NB4 (cell line): Measurements from ENCODE around the gene LNX2.

Experiments used
- DNase-seq: peaks from one replicate; pipeline ENCODE4 v3.0.0; 2010; ENCODE audit warnings: low read depth
- H3K4me3 ChIP-seq: one replicate; pipeline ENCODE4 v1.5.1; 2011; ENCODE audit warnings: mild to moderate bottlenecking, low read depth, low read length, moderate library complexity
- MAX ChIP-seq: IDR thresholded peaks from 2 replicates; pipeline ENCODE4 v1.6.1; 2011; ENCODE audit warnings: low read depth, low read length
- MYC ChIP-seq: IDR thresholded peaks from 2 replicates; pipeline ENCODE4 v1.6.1; 2011; ENCODE audit warnings: low read depth, low read length
- POLR2A ChIP-seq: IDR thresholded peaks from 2 replicates; pipeline ENCODE4 v1.6.1; 2011; ENCODE audit warnings: mild to moderate bottlenecking; ENCODE audit not compliant: insufficient read length; ENCODE audit errors: extremely low read depth
- TF ChIP-seq, protein P1 (sequence below): IDR thresholded peaks from one replicate; pipeline ENCODE4 v1.5.1; 2012; ENCODE audit warnings: low read depth, low read length

Gene LNX2

GRCh38 chr13:27535546-27535945, 84.8 kb downstream of the LNX2 start:
- TF ChIP-seq POLR2A, result no peak
- TF ChIP-seq MAX, result no peak
- no peak for TF ChIP-seq MYC
- TF ChIP-seq, protein P1, sequence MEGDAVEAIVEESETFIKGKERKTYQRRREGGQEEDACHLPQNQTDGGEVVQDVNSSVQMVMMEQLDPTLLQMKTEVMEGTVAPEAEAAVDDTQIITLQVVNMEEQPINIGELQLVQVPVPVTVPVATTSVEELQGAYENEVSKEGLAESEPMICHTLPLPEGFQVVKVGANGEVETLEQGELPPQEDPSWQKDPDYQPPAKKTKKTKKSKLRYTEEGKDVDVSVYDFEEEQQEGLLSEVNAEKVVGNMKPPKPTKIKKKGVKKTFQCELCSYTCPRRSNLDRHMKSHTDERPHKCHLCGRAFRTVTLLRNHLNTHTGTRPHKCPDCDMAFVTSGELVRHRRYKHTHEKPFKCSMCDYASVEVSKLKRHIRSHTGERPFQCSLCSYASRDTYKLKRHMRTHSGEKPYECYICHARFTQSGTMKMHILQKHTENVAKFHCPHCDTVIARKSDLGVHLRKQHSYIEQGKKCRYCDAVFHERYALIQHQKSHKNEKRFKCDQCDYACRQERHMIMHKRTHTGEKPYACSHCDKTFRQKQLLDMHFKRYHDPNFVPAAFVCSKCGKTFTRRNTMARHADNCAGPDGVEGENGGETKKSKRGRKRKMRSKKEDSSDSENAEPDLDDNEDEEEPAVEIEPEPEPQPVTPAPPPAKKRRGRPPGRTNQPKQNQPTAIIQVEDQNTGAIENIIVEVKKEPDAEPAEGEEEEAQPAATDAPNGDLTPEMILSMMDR, result no peak
- no peak overlapping the region for H3K4me3 ChIP-seq
- DNase-seq, result no peak

DNA sequence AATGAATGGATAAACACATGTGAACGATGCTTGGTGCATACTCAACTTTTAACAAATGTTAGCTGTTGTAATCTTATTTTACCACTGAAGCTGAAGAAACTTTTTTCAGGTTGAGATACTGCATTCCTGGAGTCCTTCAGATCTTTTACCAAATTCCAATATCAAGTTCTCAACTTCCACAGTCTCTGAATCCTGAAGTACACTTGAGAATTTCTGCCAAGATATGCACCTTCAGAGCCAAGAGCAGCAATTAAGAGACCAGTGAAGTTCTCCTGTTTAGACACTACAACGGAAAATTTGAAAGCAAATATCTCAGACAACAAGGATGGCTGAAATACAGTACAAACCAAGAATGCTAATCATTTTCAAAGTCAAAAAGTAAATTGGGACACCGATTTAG, 85.3 kb downstream of the LNX2 start:
- H3K4me3 ChIP-seq, result no peak overlapping the region
- no peak for TF ChIP-seq MAX
- TF ChIP-seq, protein P1, result no peak
- TF ChIP-seq MYC, result no peak
- TF ChIP-seq POLR2A, result no peak
- DNase-seq, result no peak

- H3K4me3 ChIP-seq, result no peak overlapping the region
- TF ChIP-seq POLR2A (no peak), MYC (no peak), MAX (no peak)
- TF ChIP-seq, protein P1, result no peak
- no peak for DNase-seq
Observed at GRCh38 chr13:27534108-27534980, 86.0 kb downstream of the LNX2 start.

DNA sequence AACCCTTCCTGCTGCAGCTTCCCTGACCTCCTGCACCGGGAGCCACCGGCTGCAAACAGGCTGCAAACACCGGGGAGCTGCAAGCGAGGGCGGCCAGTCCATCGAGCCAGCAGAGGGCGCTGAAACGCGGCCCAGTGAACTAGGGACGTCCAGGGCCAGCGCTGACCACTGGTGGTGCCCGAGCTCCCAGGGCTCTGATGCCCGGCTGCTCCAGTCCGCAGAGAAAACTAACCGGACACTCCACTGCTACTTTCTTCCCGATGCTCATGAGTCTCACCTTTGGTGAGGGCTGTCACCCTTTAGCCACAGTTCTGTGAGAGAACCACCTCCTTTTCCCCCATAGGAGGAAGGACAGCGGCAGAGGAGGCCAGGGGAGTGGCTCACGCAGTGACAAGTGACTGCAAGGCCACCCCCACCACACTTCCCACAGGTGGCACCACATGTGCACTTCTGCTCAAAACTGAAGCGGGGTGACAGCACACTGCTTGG, 87.1 kb downstream of the LNX2 start:
- no peak for TF ChIP-seq MAX
- TF ChIP-seq, protein P1, result peak; percentile 90

GRCh38 chr13:27528908-27529307, 91.4 kb downstream of the LNX2 start:
- TF ChIP-seq MYC (no peak), MAX (no peak), POLR2A (no peak)
- TF ChIP-seq, protein P1, result no peak
- no peak for DNase-seq
- H3K4me3 ChIP-seq, result no peak overlapping the region

More for the DNA sequence above, 87.1 kb downstream of the LNX2 start:
- peak; percentile 66 for DNase-seq
- H3K4me3 ChIP-seq, result no peak overlapping the region
